ENCODE measurements around the gene AP3B1. TPM values are rescaled to one million over a fixed set of nuclear protein-coding genes. Genes with fewer than 3 reads are reported as not detected.

Gene AP3B1
- 79.8 and 80.0 TPM in 2 replicates for total RNA-seq

DNA sequence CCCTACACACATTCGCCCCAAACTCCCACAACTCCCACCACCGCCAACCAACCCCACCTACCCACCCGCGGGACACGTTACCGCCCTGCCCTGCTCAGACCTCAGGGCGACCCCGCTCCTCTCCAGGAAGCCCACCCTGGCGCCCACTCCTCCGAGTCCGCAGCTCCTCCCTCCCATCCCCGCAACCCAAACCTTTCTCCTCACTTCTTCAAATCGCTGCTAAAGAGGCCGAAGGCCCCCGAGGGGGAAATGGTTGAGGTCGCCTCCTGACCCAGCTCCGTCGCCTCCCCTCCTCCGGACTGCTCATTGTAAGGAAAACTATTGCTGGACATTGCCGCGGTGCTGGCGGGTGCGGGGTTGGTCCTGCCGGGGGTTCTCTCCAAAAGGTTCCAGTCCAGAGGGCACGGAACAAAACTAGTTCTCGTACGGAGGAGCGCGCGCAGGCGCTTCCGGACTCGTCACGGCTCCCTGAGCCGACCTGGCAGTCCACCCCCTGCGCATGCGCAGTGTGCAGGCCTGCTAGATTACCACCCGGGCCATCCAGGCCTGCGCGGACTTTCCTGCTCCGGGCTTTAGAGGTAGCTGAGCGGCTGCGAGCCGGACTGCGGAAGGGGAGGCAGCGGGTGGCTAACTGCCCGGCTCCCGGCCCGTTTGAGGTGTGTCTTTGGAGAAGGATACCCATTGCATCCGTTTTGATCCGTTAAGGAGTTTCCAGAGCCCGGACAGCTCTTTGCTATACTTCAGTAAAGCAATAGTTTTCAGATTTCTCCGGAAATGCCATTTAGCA is at the start of gene AP3B1:
TSS of gene AP3B1 (minus strand) at position 451 of the 787 bp plus-strand sequence. CDS start at position 332, 119 bp downstream.

Other genes with a start within 250 kb of the AP3B1 start
- 56.8 and 82.1 TPM in 2 replicates for gene SCAMP1, start 65.9 kb upstream of the AP3B1 start, total RNA-seq

Data from aortic smooth muscle cell (primary cell).